Upper lobe of left lung (tissue), 4 donors: ENCODE data around the gene RYR3.

Source experiments
- CTCF ChIP-seq, 6 experiments: fragments of 450-650 bp in 4 of 6; fragments of 200-600 bp in 2 of 6; sonication (generic) in 2 of 6; IDR thresholded peaks; one replicate each; pipeline ENCODE4 v1.5.1; 2016 to 2019; ENCODE audit warnings: antibody characterized with exemption in 6 of 6
- POLR2AphosphoS5 ChIP-seq, 2 donors: sonication (generic); formaldehyde crosslinking; IDR thresholded peaks; one replicate each; pipeline ENCODE4 v1.5.1; 2017; ENCODE audit warnings: antibody characterized with exemption in 2 of 2

GRCh38 chr15:33370623-33371020 is 59.9 kb downstream of the RYR3 start:
- TF ChIP-seq CTCF (IDR thresholded peaks at IDR 0.05) (no peak), POLR2AphosphoS5 (IDR thresholded peaks at IDR 0.05) (no peak)
